GM19351 (cell line): ENCODE data around the gene PGAM2.

Source experiments
- ATAC-seq: cut with Tn5 transposase; IDR thresholded peaks from one replicate; pipeline ENCODE4 v1.9.1; 2021; ENCODE audit warnings: mild to moderate bottlenecking, moderate library complexity; ENCODE audit not compliant: unreplicated experiment

PGAM2 gene

GRCh38 chr7:44086627-44087026, 21.3 kb upstream of the PGAM2 start:
- no peak for ATAC-seq

GRCh38 chr7:44085546-44085945, 20.2 kb upstream of the PGAM2 start:
- no peak for ATAC-seq

GRCh38 chr7:44084701-44085100, 19.3 kb upstream of the PGAM2 start:
- ATAC-seq = no peak

GRCh38 chr7:44083796-44084195, 18.4 kb upstream of the PGAM2 start:
- ATAC-seq = no peak

- ATAC-seq = peak; percentile 87
These were observed 17.3 kb upstream of the PGAM2 start for GRCh38 chr7:44082541-44083207.

GRCh38 chr7:44081266-44081748, 15.9 kb upstream of the PGAM2 start:
- no peak for ATAC-seq

GRCh38 chr7:44080686-44081265, 15.4 kb upstream of the PGAM2 start:
- ATAC-seq = no peak

- no peak for ATAC-seq
These were observed 14.8 kb upstream of the PGAM2 start for GRCh38 chr7:44080118-44080517.

- no peak for ATAC-seq
These were observed 14.1 kb upstream of the PGAM2 start for GRCh38 chr7:44079331-44080021.

- no peak for ATAC-seq
These were observed 13.2 kb upstream of the PGAM2 start for GRCh38 chr7:44078521-44078920.

- ATAC-seq = no peak
These were observed 12.3 kb upstream of the PGAM2 start for GRCh38 chr7:44077681-44078091.

GRCh38 chr7:44077061-44077460, 11.7 kb upstream of the PGAM2 start:
- no peak for ATAC-seq

GRCh38 chr7:44076101-44076895, 10.9 kb upstream of the PGAM2 start:
- no peak for ATAC-seq

- ATAC-seq = no peak
These were observed 10.1 kb upstream of the PGAM2 start for GRCh38 chr7:44075296-44076075.

GRCh38 chr7:44074349-44074695, 9.0 kb upstream of the PGAM2 start:
- ATAC-seq = no peak

GRCh38 chr7:44073664-44074348, 8.4 kb upstream of the PGAM2 start:
- ATAC-seq = peak; percentile 83

GRCh38 chr7:44072364-44073231, 7.2 kb upstream of the PGAM2 start:
- ATAC-seq = no peak

- no peak for ATAC-seq
These were observed 6.5 kb upstream of the PGAM2 start for GRCh38 chr7:44071726-44072363.

- no peak for ATAC-seq
These were observed 2.7 kb upstream of the PGAM2 start for GRCh38 chr7:44068054-44068453.
